K562 (cell line): Measurements from ENCODE around the gene ATXN1. TPM values are rescaled to one million over a fixed set of nuclear protein-coding genes. Genes with fewer than 3 reads are reported as not detected.

Experiments used
- ARHGAP35 ChIP-seq: fragments of 450-650 bp; IDR thresholded peaks from 2 replicates; pipeline ENCODE4 v1.6.1; 2018; ENCODE audit not compliant: partially characterized antibody
- ATF7 ChIP-seq: fragments of 450-650 bp; IDR thresholded peaks from 2 replicates; pipeline ENCODE4 v1.7.1; 2014; ENCODE audit warnings: mild to moderate bottlenecking, moderate library complexity
- CBFA2T2 ChIP-seq: fragments of 450-650 bp; conservative IDR thresholded peaks from 2 replicates; pipeline ENCODE4 v1.6.1; 2017; ENCODE audit warnings: mild to moderate bottlenecking
- CBFA2T3 ChIP-seq: fragments of 450-650 bp; IDR thresholded peaks from 2 replicates; pipeline ENCODE4 v1.6.1; 2017
- CBX3 ChIP-seq, 2 experiments: IDR thresholded peaks; 1 replicate in 1 of 2; 2 replicates in 1 of 2; pipeline ENCODE4 v1.6.1; 2012; ENCODE audit warnings: inconsistent platforms in 2 of 2, low read length in 2 of 2, borderline replicate concordance in 1 of 2, control low read depth in 1 of 2
- DPF2 ChIP-seq: fragments of 450-650 bp; IDR thresholded peaks from 2 replicates; pipeline ENCODE4 v1.6.1; 2016
- FIP1L1 ChIP-seq: fragments of 200-400 bp; formaldehyde crosslinking; IDR thresholded peaks from 2 replicates; pipeline ENCODE4 v1.6.1; 2018; ENCODE audit warnings: mild to moderate bottlenecking, low read depth, low read length; ENCODE audit not compliant: poor library complexity, severe bottlenecking
- KHSRP ChIP-seq: fragments of 450-650 bp; IDR thresholded peaks from 2 replicates; pipeline ENCODE4 v1.6.1; 2017
- MTA1 ChIP-seq: fragments of 450-650 bp; IDR thresholded peaks from 2 replicates; pipeline ENCODE4 v1.6.1; 2017; ENCODE audit warnings: borderline replicate concordance
- PCBP2 ChIP-seq: fragments of 200-400 bp; formaldehyde crosslinking; IDR thresholded peaks from 2 replicates; pipeline ENCODE4 v1.6.1; 2018; ENCODE audit warnings: low read length, low read depth, mild to moderate bottlenecking, moderate library complexity; ENCODE audit not compliant: poor library complexity, severe bottlenecking
- RBM17 ChIP-seq: fragments of 200-400 bp; formaldehyde crosslinking; IDR thresholded peaks from 2 replicates; pipeline ENCODE4 v1.6.1; 2017; ENCODE audit warnings: low read depth, mild to moderate bottlenecking, low read length, borderline replicate concordance
- SMARCE1 ChIP-seq: fragments of 450-650 bp; IDR thresholded peaks from 2 replicates; pipeline ENCODE4 v1.7.1; 2016; ENCODE audit warnings: mild to moderate bottlenecking
- STAT5A ChIP-seq: IDR thresholded peaks from 2 replicates; pipeline ENCODE4 v1.6.1; 2012; ENCODE audit warnings: low read length, inconsistent platforms, borderline replicate concordance
- TAF7 ChIP-seq: fragments of 450-650 bp; IDR thresholded peaks from 2 replicates; pipeline ENCODE4 v1.6.1; 2016; ENCODE audit warnings: missing genetic modification characterization, missing compliant biosample characterization
- TAF9B ChIP-seq: fragments of 450-650 bp; IDR thresholded peaks from 2 replicates; pipeline ENCODE4 v1.6.1; 2018; ENCODE audit warnings: mild to moderate bottlenecking; ENCODE audit not compliant: partially characterized antibody
- TAL1 ChIP-seq: fragments of 450-650 bp; IDR thresholded peaks from 2 replicates; pipeline ENCODE4 v1.6.1; 2016; ENCODE audit warnings: mild to moderate bottlenecking
- TBL1XR1 ChIP-seq, 2 experiments: IDR thresholded peaks; 2 replicates each; pipeline ENCODE4 v1.6.1; 2012; ENCODE audit warnings: improper control_type of control experiment in 2 of 2, low read length in 2 of 2, mild to moderate bottlenecking in 1 of 2
- TOE1 ChIP-seq, 2 experiments: fragments of 450-650 bp in 1 of 2; sonication (generic) in 1 of 2; formaldehyde crosslinking in 1 of 2; IDR thresholded peaks; 2 replicates each; pipeline versions ENCODE4 v1.7.1 to v1.8.0; 2016 to 2022; ENCODE audit warnings: borderline replicate concordance in 2 of 2, mild to moderate bottlenecking in 2 of 2, antibody characterized with exemption in 1 of 2, inconsistent platforms in 1 of 2, low read depth in 1 of 2, missing genetic modification reagents in 1 of 2, moderate library complexity in 1 of 2
- TRIM24 ChIP-seq, 2 experiments: fragments of 450-650 bp; IDR thresholded peaks; 2 replicates each; pipeline ENCODE4 v1.6.1; 2016
- ZNF232 ChIP-seq: sonication (generic); formaldehyde crosslinking; IDR thresholded peaks from 2 replicates; pipeline ENCODE4 v1.8.0; 2022; ENCODE audit warnings: mild to moderate bottlenecking, missing genetic modification reagents
- ZNF3 ChIP-seq: fragments of 250-450 bp; sonication (Bioruptor Pico); IDR thresholded peaks from 2 replicates; pipeline ENCODE4 v1.5.0; 2021; ENCODE audit warnings: mild to moderate bottlenecking, moderate library complexity
- polyA plus RNA-seq, 8 experiments: library from polyadenylated mRNA; depleted of rRNA in 4 of 8; stranded (reverse) in 5 of 8; unstranded in 3 of 8; fragments of >200 nt; fragmentation: Nextera tagmentation in 2 of 8; fragmentation: Illumina TruSeq in 1 of 8; extraction: Ambion mirVana in 2 of 8; extraction: Trizol in 1 of 8; gene quantifications; 2 replicates each; pipeline versions ENCODE4 v1.2.1 to v1.2.3, GENCODE V29; 2011 to 2014; ENCODE audit warnings: inconsistent platforms in 1 of 8, missing spikeins in 1 of 8
- total RNA-seq, 7 experiments: library from RNA; depleted of rRNA in 6 of 7; stranded (reverse); fragments of >200 nt in 6 of 7; fragmentation: Illumina TruSeq in 2 of 7; extraction: Trizol in 2 of 7; gene quantifications; 2 replicates each; pipeline versions ENCODE4 v1.2.1 to v1.2.3, GENCODE V29; 2011 to 2021; ENCODE audit warnings: low replicate concordance in 1 of 7
- TF ChIP-seq, protein P1 (sequence below): fragments of 250-450 bp; sonication (Bioruptor Pico); IDR thresholded peaks from 2 replicates; pipeline ENCODE4 v1.4.0; 2020; ENCODE audit warnings: mild to moderate bottlenecking, moderate library complexity
- TF ChIP-seq, protein P2 (sequence below): fragments of 250-450 bp; sonication (Bioruptor Pico); IDR thresholded peaks from 2 replicates; pipeline ENCODE4 v1.9.0; 2021; ENCODE audit warnings: mild to moderate bottlenecking
- TF ChIP-seq, protein P3 (sequence below): fragments of 450-650 bp; formaldehyde crosslinking; IDR thresholded peaks from 2 replicates; pipeline ENCODE4 v1.4.0; 2022; ENCODE audit warnings: missing genetic modification characterization
- TF ChIP-seq, protein P4 (sequence below): sonication (generic); IDR thresholded peaks from 2 replicates; pipeline ENCODE4 v1.6.1; 2016
- TF ChIP-seq, protein P5 (sequence below): fragments of 250-450 bp; sonication (Bioruptor Pico); IDR thresholded peaks from 2 replicates; pipeline ENCODE4 v1.8.0; 2021; ENCODE audit warnings: moderate library complexity, mild to moderate bottlenecking, inconsistent platforms

Gene ATXN1
- total and polyA plus RNA-seq, 9 of the 15 experiments (the other 6 are each of a cell fraction or from before 2014, with no cell fraction given), result under 0.01 to 1.2 (median 0.58) TPM

DNA sequence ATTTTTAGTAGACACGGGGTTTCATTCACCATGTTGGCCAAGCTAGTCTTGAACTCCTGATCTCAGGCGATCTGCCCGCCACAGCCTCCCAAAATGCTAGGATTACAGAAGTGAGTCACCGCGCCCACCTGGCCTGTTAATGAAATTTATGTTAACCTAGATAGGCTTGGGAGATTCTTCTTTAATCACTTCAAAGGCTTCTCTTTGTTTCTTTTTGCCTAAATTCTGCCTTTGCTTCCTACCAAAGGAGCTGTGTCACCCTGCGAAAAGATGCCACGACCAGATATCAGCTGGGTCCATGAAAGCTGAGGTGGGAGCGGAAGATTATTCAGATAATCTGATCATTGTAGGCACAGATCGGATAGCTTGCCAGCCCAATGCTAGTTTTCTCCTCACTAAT, 447.5 kb downstream of the ATXN1 start (continued):
- TF ChIP-seq, protein P1, sequence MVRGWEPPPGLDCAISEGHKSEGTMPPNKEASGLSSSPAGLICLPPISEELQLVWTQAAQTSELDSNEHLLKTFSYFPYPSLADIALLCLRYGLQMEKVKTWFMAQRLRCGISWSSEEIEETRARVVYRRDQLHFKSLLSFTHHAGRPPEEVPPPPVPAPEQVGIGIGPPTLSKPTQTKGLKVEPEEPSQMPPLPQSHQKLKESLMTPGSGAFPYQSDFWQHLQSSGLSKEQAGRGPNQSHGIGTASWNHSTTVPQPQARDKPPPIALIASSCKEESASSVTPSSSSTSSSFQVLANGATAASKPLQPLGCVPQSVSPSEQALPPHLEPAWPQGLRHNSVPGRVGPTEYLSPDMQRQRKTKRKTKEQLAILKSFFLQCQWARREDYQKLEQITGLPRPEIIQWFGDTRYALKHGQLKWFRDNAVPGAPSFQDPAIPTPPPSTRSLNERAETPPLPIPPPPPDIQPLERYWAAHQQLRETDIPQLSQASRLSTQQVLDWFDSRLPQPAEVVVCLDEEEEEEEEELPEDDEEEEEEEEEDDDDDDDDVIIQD, result no peak
- TF ChIP-seq ZNF3 (CRISPR knock-in tag) (no peak), ARHGAP35 (no peak), TAL1 (no peak; the same call in 1 of the 2 replicates), TRIM24 (IDR thresholded peaks at IDR 0.05) (0 out of 4 replicates have a peak, but pooled peaks of 1 of the 2 experiments have one; percentile 19), FIP1L1 (no peak), TAF7 (tag) (no peak), SMARCE1 (peak; percentile 84), TBL1XR1 (IDR thresholded peaks at IDR 0.05; ENCODE audit: low read length in 2 of 2) (no peak), TOE1 (IDR thresholded peaks at IDR 0.05; ENCODE audit: borderline replicate concordance) (no peak), TOE1 (CRISPR knock-in tag; IDR thresholded peaks at IDR 0.05; ENCODE audit: borderline replicate concordance, low read depth) (no peak), STAT5A (no peak), ZNF232 (CRISPR knock-in tag) (no peak), CBX3 (IDR thresholded peaks at IDR 0.05; ENCODE audit: borderline replicate concordance in 1 of 2, low read length in 2 of 2) (no peak), CBFA2T3 (peak; percentile 63), PCBP2 (no peak), CBFA2T2 (peak; percentile 50), MTA1 (0 out of 2 replicates have a peak, but pooled peaks have one; percentile 35), KHSRP (no peak), ATF7 (no peak), TAF9B (no peak), DPF2 (peak; percentile 84), RBM17 (no peak)
- TF ChIP-seq, protein P2, sequence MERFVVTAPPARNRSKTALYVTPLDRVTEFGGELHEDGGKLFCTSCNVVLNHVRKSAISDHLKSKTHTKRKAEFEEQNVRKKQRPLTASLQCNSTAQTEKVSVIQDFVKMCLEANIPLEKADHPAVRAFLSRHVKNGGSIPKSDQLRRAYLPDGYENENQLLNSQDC, result no peak
- TF ChIP-seq, protein P3, sequence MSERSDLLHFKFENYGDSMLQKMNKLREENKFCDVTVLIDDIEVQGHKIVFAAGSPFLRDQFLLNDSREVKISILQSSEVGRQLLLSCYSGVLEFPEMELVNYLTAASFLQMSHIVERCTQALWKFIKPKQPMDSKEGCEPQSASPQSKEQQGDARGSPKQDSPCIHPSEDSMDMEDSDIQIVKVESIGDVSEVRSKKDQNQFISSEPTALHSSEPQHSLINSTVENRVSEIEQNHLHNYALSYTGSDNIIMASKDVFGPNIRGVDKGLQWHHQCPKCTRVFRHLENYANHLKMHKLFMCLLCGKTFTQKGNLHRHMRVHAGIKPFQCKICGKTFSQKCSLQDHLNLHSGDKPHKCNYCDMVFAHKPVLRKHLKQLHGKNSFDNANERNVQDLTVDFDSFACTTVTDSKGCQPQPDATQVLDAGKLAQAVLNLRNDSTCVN, result no peak
- TF ChIP-seq, protein P4, sequence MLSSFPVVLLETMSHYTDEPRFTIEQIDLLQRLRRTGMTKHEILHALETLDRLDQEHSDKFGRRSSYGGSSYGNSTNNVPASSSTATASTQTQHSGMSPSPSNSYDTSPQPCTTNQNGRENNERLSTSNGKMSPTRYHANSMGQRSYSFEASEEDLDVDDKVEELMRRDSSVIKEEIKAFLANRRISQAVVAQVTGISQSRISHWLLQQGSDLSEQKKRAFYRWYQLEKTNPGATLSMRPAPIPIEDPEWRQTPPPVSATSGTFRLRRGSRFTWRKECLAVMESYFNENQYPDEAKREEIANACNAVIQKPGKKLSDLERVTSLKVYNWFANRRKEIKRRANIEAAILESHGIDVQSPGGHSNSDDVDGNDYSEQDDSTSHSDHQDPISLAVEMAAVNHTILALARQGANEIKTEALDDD, result peak; percentile 73
- TF ChIP-seq, protein P5, sequence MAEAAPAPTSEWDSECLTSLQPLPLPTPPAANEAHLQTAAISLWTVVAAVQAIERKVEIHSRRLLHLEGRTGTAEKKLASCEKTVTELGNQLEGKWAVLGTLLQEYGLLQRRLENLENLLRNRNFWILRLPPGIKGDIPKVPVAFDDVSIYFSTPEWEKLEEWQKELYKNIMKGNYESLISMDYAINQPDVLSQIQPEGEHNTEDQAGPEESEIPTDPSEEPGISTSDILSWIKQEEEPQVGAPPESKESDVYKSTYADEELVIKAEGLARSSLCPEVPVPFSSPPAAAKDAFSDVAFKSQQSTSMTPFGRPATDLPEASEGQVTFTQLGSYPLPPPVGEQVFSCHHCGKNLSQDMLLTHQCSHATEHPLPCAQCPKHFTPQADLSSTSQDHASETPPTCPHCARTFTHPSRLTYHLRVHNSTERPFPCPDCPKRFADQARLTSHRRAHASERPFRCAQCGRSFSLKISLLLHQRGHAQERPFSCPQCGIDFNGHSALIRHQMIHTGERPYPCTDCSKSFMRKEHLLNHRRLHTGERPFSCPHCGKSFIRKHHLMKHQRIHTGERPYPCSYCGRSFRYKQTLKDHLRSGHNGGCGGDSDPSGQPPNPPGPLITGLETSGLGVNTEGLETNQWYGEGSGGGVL (CRISPR knock-in tag), result no peak
